D721Med (cell line): Measurements from ENCODE around the gene GAS7.
A peak's percentile ranks its signal among the peaks of the same experiment; 100 is the strongest.
"Not testable (repeated sequence)": the region's sequence is repeated elsewhere in the genome, so short reads cannot be mapped to it uniquely, and the experiment has no call there.

Experiments used
- DNase-seq: peaks from one replicate; pipeline ENCODE4 v3.0.0; 2011; ENCODE audit warnings: low spot score; ENCODE audit not compliant: insufficient read length
- FAIRE-seq: peaks from 2 replicates; lab custom pipeline; 2011; peaks lifted over from hg19 to GRCh38; lab: Jason Lieb, UNC
- TF ChIP-seq, protein P1 (sequence below): IDR thresholded peaks from 2 replicates; pipeline ENCODE4 v1.5.1; 2012; ENCODE audit warnings: mild to moderate bottlenecking, control low read depth; ENCODE audit not compliant: insufficient read depth; ENCODE audit errors: missing control alignments

The GAS7 gene

GRCh38 chr17:9926150-9926804, 272.1 kb downstream of the GAS7 start:
- TF ChIP-seq, protein P1, sequence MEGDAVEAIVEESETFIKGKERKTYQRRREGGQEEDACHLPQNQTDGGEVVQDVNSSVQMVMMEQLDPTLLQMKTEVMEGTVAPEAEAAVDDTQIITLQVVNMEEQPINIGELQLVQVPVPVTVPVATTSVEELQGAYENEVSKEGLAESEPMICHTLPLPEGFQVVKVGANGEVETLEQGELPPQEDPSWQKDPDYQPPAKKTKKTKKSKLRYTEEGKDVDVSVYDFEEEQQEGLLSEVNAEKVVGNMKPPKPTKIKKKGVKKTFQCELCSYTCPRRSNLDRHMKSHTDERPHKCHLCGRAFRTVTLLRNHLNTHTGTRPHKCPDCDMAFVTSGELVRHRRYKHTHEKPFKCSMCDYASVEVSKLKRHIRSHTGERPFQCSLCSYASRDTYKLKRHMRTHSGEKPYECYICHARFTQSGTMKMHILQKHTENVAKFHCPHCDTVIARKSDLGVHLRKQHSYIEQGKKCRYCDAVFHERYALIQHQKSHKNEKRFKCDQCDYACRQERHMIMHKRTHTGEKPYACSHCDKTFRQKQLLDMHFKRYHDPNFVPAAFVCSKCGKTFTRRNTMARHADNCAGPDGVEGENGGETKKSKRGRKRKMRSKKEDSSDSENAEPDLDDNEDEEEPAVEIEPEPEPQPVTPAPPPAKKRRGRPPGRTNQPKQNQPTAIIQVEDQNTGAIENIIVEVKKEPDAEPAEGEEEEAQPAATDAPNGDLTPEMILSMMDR, result no peak
- no peak for FAIRE-seq
- DNase-seq, result no peak

GRCh38 chr17:9925457-9925856, 272.9 kb downstream of the GAS7 start:
- FAIRE-seq, result no peak
- TF ChIP-seq, protein P1, result no peak
- no peak for DNase-seq

DNA sequence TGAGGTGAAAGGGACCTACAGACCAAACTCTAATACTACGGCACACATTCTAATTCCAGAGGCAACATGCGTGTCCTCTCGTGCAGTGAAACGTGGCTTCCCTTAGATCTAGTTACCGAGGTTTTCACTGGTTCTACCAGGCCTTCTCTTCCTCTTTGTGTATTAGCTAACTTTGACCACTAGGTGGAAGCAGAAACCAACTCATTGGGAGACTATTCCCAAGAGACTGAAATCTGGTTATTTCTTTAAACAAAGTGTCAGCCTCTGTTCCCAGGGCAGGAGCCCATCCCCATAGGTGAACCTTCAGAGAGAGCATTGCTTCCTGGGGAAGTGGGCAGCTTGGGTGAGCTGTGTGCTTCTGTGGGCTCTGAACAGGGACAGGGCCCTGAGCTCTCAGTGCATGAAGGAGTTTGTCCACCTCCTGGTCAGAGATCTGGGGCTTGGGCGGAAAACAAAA, 273.6 kb downstream of the GAS7 start:
- FAIRE-seq (no peak), DNase-seq (no peak)
- TF ChIP-seq, protein P1, result peak; percentile 55

GRCh38 chr17:9922012-9922848, 276.2 kb downstream of the GAS7 start:
- DNase-seq (no peak), FAIRE-seq (no peak)
- TF ChIP-seq, protein P1, result no peak

- DNase-seq, FAIRE-seq: not testable (repeated sequence)
Observed at GRCh38 chr17:9921216-9921615, 277.2 kb downstream of the GAS7 start.

DNA sequence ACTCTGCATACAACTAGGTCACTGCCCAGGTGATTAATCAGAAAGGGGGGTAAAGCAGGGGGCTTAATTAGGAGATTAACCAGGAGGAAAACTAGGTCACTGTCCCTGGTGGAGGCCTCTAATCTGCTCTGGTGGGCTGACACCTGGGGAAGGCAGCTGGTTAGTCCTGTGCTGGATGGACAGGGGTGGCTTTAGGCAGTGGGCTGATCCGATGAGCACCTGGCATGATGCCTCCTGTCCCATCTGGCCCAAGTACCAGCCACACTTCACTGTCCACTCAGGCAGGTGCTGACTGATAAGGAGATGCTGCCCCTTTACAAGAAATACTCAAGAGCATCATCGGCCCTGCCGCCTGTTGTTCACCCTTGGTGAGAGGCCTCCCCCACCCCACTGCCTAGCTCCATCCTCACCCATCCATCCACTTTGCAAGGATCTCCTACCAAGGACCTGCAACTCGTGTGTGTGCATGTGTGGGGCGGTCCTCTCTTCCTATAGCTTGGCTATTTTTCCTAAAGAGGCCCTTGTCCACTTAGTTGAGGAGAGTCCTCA, 279.5 kb downstream of the GAS7 start:
- DNase-seq (peak; percentile 36), FAIRE-seq (no peak)
- TF ChIP-seq, protein P1, result no peak

DNA sequence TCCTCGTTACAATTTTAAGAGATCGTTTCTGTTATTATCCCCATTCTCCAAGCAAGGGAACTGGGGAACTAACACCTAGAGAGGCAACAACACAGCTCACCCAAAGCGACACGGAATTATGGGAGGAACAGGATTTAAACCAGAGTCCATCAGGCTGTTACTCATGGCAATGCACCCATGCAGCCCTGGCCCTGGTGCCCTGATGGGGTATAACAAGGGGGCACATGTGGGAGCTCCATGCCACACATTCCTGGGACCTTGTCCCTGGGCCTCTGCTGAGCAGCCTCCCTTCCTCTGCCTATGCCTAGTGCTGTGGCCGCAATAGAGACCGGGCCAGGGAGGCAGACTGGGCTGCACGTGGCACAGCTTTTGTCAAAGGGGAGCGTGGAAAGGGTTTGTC, 280.1 kb downstream of the GAS7 start:
- FAIRE-seq, result no peak
- TF ChIP-seq, protein P1, result no peak
- DNase-seq, result no peak
